NCI-H345 treated with DMSO at 0.1 percent for 48 hours (cell line): ENCODE measurements around the gene PYCR2.

ENCODE experiments used
- DNase-seq: peaks from one replicate; lab custom pipeline; 2025; ENCODE audit not compliant: unreplicated experiment; lab: John Stamatoyannopoulos, UW

The PYCR2 gene

DNA sequence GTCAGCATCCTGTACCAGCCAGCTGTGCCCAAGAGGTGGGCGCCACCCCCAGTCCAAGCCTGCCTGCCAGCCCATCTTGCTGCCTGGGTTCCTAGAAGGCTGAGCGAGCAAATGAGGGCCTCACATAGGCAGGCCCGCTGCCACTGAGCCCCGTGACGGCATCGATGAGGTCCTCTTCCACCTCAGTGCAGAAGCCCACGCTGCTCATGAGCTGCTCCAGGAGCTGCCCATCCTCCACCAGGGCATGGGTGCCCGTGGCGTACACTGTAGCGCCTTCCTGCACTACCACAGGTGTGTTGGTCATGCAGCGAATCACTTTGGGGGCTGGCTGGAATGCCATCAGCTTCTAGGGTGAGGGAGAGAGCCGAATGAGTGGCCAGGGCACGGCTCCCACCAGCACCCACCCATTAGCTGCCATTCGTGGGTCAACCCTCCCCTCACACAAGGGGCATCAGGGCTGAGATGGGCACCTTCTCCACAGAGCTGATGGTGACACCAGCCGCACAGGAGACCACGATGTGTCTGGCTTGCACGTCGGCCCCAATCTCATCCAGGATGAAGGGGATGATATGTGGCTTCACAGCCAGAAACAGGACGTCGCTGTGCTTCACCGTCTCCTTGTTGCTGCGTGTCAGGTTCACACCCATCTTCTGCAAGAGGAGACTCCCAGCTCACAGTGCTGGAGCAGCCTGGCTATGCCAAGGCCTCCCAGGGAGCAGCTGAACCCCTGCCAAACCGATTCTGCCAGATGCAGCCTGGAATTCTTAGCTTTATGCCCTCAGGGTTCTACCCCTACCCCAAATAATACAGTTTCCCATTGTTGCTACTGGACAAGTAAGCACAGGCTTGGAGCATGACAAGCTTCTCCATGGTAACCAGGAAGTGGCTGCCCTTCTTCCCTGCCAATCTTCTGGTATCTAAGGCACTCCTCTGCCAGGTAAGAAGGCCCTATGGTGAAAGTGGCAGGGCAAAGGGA, 2.0 kb downstream of the PYCR2 start:
- peak; percentile 94 for DNase-seq

DNA sequence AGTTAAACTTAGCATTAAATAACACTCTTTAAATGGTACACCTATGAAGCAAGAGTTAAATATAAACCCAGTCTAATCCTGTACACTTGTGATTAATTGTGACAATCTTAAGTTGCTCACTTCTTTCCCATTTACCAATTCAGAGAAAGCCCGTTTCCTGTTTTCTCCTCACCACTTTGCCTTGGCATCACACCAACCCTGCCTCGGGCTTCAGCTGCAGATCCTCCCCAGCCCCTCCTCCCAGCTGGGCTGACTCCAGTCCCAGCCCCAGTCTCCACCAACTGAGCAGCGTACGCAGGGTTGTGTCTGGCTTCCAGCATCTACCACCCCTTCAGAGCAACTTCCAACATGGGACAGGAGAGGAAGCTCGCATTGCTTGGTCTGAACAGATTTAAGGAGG, 4.1 kb downstream of the PYCR2 start:
- DNase-seq = no peak

DNA sequence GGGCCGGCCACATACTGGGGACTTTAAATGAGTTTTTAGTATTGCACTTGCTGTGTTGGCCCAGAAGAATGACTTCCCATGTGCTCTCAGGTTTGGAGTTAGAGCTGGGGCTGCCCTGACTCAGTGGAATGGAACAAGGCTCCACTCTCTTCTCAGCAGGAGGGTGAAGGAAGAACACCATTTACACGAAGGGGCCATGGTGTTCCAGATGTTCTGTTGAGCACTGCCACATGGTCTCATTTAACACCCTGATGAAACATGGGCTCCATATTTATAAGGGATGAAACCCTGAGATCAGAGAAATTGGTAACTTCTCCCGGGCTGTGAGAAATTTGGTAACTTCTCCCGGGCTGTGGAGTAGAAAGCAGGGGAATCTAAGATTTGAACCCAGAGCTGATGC, 5.8 kb downstream of the PYCR2 start:
- DNase-seq = no peak

DNA sequence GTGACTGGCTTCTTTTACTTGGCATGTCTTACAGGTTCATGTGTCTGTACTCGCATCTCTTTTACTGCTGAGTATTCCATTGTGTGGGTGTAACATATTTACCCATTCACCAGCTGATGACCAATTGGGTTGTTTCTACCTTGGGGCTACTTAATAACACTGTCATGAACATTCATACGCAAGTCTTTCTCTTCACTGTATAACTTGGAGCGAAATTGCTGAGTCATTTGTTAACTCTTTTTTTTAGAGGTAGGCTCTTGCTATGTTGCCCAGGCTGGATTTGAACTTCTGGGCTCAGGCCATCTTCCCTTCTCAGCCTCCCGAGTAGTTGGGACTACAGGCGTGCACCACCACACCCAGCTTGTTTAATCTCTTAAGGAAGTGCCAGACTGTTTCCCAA, 6.5 kb downstream of the PYCR2 start:
- DNase-seq = no peak

GRCh38 chr1:225917101-225917500, 6.9 kb downstream of the PYCR2 start:
- no peak for DNase-seq

DNA sequence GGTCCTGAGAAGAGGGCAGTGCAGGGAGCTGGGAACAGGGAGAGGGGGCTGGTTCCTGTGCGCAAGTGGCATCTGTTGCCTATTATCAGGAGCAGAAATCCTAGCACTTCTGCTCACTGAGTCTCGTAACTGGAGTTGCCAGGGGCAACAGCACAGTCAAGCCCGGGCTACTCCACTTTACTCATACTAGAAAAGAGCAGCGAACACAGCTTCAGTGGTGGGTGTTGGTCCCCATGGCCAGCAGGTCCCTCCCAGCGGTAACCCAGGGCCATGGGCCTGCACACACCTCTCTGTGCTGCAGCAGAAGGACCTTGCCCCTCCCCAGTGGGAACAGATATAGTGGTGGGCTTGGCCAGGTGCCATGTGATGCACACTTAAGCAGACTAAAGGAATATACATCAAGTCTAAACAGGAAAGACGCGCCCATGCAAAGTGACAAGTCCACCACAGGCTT, 8.5 kb downstream of the PYCR2 start:
- peak; percentile 21 for DNase-seq

DNA sequence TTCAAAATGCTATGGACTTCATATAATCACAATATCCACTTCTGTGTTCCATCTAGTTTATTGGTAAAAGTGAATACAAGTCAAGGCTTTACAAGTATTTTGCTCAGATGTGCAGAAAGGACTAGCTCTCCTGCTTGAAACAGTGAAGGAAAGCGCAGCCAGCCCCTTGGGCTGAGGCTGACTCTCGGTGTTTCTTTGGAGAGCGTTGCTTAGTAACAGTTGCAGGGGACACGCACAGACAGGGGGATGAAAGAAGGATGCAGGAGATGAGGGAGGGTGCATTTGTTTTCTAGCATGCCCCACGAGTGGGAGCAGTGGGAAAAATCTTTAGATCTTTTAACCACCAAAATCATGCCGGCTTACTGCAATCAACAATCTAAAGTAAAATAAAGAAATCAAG, 9.1 kb downstream of the PYCR2 start:
- no peak for DNase-seq

DNA sequence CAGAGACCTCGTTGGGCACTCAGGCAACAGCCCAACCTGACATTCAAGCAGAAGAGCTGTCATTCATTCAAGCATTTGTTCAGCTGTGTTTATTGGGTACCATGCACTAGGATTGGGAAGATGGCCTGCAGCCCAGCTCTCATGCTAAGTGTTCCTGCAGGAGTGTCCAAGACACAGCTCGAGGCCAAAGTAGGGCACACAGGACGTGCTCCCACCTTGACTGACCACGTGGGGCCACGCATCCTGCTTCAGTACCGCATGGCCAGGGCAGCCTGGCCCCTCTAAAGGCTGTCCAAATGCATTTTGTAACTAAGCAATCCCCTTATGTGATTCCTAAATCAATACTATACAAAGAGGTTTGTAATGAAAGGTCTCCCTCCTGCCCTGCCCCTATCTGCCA, 9.7 kb downstream of the PYCR2 start:
- no peak for DNase-seq

DNA sequence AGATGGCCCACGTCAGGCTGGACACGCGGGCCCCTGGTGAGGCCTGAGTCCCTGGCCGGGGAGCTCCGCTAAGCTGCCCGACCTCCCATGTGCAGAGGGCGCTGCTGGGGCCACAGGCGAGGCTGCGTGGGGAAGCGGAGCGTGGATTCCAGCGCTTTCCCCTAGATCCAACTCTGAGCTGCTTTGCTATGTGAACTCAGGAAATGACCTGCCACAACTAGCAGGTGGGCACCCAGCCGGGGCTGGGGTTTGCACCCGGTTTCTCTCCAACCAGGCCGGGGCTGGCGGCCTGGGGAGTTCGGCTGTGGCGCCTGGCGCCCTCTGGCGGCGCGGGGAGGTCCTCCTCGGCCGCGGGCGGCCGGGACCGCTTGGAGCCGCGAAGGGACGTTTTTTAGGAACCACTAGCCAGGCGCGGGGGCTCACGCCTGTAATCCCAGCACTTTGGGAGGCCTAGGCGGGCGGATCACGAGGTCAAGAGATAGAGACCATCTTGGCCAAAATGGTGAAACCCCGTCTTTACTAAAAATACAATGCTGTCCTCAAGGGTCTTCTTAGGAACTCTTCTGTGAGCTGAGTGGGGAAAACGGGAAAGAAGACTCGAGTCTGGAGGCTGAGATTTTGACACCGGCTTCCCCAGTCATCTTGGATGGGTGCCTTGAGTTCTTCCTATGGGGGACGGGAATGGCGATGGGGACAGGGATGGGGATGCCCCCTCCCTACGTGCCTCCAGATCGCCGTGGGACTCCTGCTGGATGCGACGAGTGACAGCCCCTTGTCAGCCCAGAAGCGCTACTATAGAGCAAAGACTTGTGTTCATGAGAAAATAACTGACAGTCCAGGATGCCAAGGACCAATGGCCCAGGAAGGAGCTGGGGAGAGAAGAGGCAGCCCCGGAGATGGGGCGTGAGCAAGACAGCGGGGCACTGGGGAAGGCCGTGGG, 12.6 kb downstream of the PYCR2 start:
- DNase-seq = no peak

DNA sequence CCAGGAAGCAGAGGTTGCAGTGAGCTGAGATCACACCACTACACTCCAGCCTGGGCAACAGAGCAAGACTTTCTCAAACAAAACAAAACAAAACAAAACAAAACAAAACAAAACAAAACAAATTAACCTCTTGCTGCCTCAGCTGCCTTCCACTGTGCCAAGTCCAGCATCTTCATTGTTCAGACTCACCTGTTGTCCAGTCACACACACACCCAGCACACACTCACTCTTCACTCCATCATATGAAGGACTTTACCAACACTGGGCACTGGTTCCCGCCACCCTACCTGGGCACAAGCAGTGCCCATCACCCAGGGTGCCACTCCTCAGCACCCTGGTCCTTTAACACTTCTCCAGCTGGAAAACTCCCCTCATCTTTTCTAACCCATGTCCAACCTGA, 14.6 kb downstream of the PYCR2 start:
- no peak for DNase-seq

DNA sequence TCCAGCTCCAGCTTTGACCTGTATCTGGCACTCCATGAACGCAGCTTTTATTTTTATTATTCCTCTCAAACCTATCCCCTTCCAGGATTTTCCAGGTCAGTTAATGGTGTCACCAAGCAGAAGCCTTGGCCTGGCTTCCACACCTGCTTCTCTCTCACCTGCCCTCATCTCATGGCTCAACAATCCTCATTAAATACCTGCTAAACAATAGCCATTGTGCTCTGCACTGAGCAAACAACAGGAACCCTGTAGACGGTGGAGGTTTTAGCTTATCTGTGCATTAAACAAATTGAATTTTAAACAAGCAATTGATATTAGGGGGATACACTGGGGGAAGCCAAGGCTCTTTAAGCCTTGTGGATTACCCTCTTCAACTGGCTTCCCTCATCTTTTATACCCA, 15.3 kb downstream of the PYCR2 start:
- peak; percentile 85 for DNase-seq

GRCh38 chr1:225908013-225908640, 15.9 kb downstream of the PYCR2 start:
- no peak for DNase-seq

DNA sequence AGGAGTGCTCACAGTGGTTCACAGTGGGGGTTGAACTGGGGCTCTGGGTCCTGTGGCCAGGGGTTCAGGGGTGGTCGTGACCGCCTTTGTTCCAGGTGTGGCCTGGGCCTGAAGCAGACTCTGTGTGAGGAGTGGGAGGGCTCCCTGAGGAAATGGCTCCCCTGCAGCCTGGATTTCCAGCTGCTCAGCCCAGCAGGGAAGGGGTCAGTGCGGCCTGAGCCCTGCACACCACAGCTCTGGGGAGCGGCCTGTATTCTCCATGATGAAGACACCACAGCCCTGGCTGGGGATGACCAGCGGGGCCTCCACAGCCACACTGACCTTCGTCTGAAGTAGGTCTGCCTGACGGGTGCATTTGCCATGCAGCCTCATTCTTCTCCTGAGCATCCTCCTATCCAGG, 16.7 kb downstream of the PYCR2 start:
- DNase-seq = no peak

DNA sequence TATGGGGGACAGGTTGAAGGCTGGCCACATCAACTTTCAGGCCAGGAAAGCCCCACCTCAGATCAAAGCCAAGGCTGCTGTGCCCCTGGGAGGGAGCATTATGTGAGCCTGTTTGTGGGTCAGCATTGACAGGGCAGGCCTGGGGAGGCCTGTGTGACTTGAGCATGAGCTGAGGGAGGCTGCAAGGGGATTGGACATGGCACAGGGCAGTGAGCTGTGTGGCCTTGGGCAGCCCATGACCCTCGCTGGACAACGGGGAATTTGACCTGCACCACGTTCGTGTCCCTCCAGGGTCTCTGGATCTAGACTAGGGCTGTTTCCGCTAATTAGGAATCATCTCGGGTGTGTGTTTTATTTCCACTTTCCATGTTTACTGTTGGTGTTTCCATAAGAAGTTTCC, 17.6 kb downstream of the PYCR2 start:
- DNase-seq = no peak

DNA sequence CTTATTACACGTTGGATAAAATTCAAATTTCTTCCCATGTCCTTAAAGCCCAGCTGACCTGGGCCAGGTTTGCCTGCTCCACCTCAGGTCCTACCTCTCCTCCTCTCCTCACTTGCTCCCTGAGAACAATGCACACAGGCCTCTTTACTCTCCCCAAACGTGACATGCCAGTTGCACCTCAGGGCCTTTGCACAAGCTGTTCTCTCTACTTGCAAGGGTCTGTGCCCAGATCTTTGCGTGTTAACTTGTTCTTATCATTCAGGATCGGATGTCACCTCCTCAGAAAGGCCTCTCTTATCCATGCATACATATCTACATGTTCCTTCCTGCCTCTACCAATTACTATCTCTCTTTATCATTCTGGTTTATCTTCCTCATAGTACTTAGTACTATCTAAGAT, 20.4 kb downstream of the PYCR2 start:
- no peak for DNase-seq

DNA sequence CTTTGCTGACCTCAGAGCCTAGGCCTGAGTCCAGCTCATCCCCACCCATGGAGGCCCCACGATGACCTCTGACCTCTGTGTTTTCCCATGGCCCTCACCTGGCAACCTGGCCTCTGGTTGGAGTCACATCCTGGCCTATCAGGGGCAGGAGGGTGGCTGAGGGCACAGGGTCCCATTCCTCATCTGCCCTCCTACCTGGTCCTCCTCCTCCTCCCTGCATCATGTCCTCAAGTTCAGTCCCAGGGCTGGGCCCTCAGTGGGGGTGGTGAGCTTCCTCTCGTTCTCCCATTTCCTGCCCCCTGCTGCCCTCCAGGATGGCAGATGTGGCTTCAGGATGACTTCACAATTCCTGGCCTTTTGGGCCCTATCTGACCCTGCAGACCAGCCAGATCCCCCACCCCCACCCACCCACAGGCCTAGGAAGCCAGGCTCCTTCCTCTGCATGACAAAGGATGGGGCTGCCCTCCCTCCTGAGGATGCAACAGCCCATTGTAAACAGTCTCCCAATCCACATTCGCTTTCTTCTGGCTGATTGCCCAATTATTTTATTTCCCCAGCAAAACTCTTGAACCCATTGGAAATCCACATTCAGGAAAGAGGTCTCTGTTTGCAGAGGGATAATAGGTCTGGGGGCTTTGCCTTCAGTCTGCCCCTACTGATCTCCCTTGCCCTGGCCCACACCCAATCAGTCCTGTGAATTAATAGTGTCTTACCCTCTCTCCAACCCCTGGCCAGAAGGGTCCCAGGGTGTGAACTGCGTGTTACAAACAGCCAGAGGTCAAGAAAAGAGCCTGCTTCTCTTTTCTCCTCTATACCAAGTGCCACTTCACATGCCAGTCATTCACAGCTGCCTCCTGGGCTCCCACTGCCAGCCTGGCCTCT, 24.8 kb downstream of the PYCR2 start:
- DNase-seq = no peak

GRCh38 chr1:225897595-225898514, 26.2 kb downstream of the PYCR2 start:
- no peak for DNase-seq

- no peak for DNase-seq
Measured at GRCh38 chr1:225896937-225897549, 27.0 kb downstream of the PYCR2 start.

DNA sequence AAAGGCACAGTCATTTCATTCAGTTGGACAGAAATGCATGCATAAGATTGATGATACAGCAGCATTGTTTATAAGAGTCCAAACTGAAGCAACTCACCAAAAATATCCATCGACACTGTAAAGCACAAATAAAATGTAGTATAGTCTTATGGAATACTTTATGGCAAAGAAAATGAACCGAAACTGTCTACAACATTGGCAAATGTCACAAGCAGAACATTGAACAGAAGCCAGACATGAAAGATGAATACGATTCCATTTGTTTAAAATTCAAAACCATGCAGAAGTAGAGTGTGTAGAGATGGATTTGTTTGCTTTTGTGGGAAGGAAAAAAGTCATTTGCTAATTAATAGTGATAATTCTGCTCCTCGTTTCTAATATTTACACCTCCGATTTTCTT, 27.6 kb downstream of the PYCR2 start:
- no peak for DNase-seq
